Lung microvascular endothelial cell (primary cell): Measurements from ENCODE around the gene FXYD5. TPM values are rescaled to one million over a fixed set of nuclear protein-coding genes. Genes with fewer than 3 reads are reported as not detected.
"Not testable (repeated sequence)": the region's sequence is repeated elsewhere in the genome, so short reads cannot be mapped to it uniquely, and the experiment has no call there.

Experiments used
- DNase-seq, 2 donors: peaks; one replicate each; pipeline versions ENCODE4 v3.0.0 to v3.0.0-alpha.2; 2010; ENCODE audit warnings: low read depth in 2 of 2
- total RNA-seq: library from RNA; depleted of rRNA; stranded (reverse); fragments of >200 nt; gene quantifications from 2 replicates; pipeline ENCODE4 v1.2.1, GENCODE V29; 2014

The FXYD5 gene
- total RNA-seq, 1 donor from 2014 or later, result 17.9 TPM

GRCh38 chr19:35119578-35120155, 34.9 kb upstream of the FXYD5 start:
- DNase-seq, result no peak

GRCh38 chr19:35120492-35120891, 34.0 kb upstream of the FXYD5 start:
- DNase-seq, result no peak

GRCh38 chr19:35120898-35121297, 33.6 kb upstream of the FXYD5 start:
- DNase-seq, result no peak

- DNase-seq, result no peak
These were observed 31.6 kb upstream of the FXYD5 start for GRCh38 chr19:35122687-35123551.

- no peak for DNase-seq
These were observed 31.0 kb upstream of the FXYD5 start for GRCh38 chr19:35123573-35123972.

GRCh38 chr19:35124098-35125060, 30.2 kb upstream of the FXYD5 start:
- peak; percentile 91 to 92 for DNase-seq

- no peak for DNase-seq
These were observed 29.2 kb upstream of the FXYD5 start for GRCh38 chr19:35125270-35125717.

GRCh38 chr19:35125749-35126623, 28.5 kb upstream of the FXYD5 start:
- no peak for DNase-seq

- DNase-seq, result no peak
These were observed 27.9 kb upstream of the FXYD5 start for GRCh38 chr19:35126624-35126959.

GRCh38 chr19:35127871-35128270, 26.7 kb upstream of the FXYD5 start:
- no peak for DNase-seq

- DNase-seq, result no peak
These were observed 26.0 kb upstream of the FXYD5 start for GRCh38 chr19:35128398-35129057.

- DNase-seq, result not testable (repeated sequence)
These were observed 24.7 kb upstream of the FXYD5 start for GRCh38 chr19:35129724-35130274.

GRCh38 chr19:35130761-35131720, 23.5 kb upstream of the FXYD5 start:
- no peak for DNase-seq

- no peak for DNase-seq
These were observed 22.3 kb upstream of the FXYD5 start for GRCh38 chr19:35132254-35132653.

- no peak for DNase-seq
These were observed 20.7 kb upstream of the FXYD5 start for GRCh38 chr19:35133826-35134225.

- no peak for DNase-seq
These were observed 19.8 kb upstream of the FXYD5 start, which contains the start of gene LGI4 for GRCh38 chr19:35134601-35135242. Gene LGI4 (minus strand): TSS chr19:35135059. CDS start chr19:35134680, 379 bp downstream.

- peak; percentile 61 to 80 for DNase-seq
These were observed 19.1 kb upstream of the FXYD5 start for GRCh38 chr19:35135389-35135909.

- no peak for DNase-seq
These were observed 18.3 kb upstream of the FXYD5 start for GRCh38 chr19:35136231-35136630.
